Colonic mucosa (tissue), 4 donors: ENCODE data around the gene HGS. TPM values are rescaled to one million over a fixed set of nuclear protein-coding genes. Genes with fewer than 3 reads are reported as not detected.

Experiments used
- DNase-seq: peaks from one replicate; pipeline ENCODE4 v3.0.0-alpha.2; 2020
- H3K27ac ChIP-seq: fragments of 200-600 bp; one replicate; pipeline ENCODE4 v1.8.0; 2021
- H3K27me3 ChIP-seq: fragments of 200-600 bp; one replicate; pipeline ENCODE4 v1.8.0; 2021
- H3K36me3 ChIP-seq: fragments of 200-600 bp; one replicate; pipeline ENCODE4 v1.8.0; 2021
- H3K4me1 ChIP-seq: fragments of 200-600 bp; one replicate; pipeline ENCODE4 v1.8.0; 2021; ENCODE audit warnings: mild to moderate bottlenecking
- H3K4me3 ChIP-seq: fragments of 200-600 bp; one replicate; pipeline ENCODE4 v1.8.0; 2021
- H3K9ac ChIP-seq, 2 donors: one replicate each; pipeline ENCODE4 v1.7.0; 2013; ENCODE audit warnings: control low read depth in 2 of 2, low read depth in 2 of 2, low read length in 2 of 2
- H3K9me3 ChIP-seq: fragments of 200-600 bp; one replicate; pipeline ENCODE4 v1.8.0; 2021
- intact Hi-C: fragments of 100-400 bp; cut with DNase I; formaldehyde crosslinking; loops from one replicate; pipeline ENCODE4 v1.14.1; 2022
- total RNA-seq, 2 donors: library from RNA; stranded (reverse); fragmentation: NEBNext Ultra II Directional in 1 of 2; extraction: Animal tissue kit (Norgen Biotek cat#: 25700) in 1 of 2; gene quantifications; one replicate each; pipeline ENCODE4 v1.2.1, GENCODE V29; 2021
- TF ChIP-seq, protein P1 (sequence below): fragments of 200-600 bp; IDR thresholded peaks from one replicate; pipeline ENCODE4 v1.8.0; 2022; ENCODE audit warnings: antibody characterized with exemption, mild to moderate bottlenecking
- donor health status: healthy.
- donor health status: DM: no; HTN: no; CAD: no.
- donor health status: DM: no; HTN: no; CAD: no.

The HGS gene
- total RNA-seq, 2 donors from 2014 or later, result 75.2 to 131 TPM

DNA sequence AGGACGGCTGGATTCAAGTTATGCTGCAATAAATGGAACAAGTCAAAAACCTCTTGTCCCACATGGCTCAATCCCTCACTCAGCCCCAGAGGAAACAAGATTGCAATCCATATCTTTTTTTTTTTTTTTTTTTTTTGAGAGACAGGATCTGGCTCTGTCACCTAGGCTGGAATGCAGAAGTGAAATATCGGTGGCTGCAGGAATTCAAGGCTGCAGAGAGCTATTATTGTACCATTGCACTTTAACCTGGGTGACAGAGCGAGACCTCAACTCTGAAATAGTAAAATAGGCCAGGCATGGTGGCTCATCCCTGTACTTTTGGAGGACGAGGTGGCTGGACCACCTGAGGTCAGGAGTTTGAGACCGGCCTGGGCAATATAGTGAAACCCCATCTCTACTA, 24.8 kb upstream of the HGS start:
- Histone ChIP-seq H3K27me3 (no peaks in the 10 kb centered on the region), H3K27ac (no peak overlapping the region), H3K36me3 (no peaks in the 10 kb centered on the region), H3K9ac (no peak overlapping the region), H3K9me3 (no peaks in the 10 kb centered on the region), H3K4me1 (no peaks in the 10 kb centered on the region), H3K4me3 (no peak overlapping the region)
- intact Hi-C loops, result no loop called here
- DNase-seq, result no peak
- TF ChIP-seq, protein P1, sequence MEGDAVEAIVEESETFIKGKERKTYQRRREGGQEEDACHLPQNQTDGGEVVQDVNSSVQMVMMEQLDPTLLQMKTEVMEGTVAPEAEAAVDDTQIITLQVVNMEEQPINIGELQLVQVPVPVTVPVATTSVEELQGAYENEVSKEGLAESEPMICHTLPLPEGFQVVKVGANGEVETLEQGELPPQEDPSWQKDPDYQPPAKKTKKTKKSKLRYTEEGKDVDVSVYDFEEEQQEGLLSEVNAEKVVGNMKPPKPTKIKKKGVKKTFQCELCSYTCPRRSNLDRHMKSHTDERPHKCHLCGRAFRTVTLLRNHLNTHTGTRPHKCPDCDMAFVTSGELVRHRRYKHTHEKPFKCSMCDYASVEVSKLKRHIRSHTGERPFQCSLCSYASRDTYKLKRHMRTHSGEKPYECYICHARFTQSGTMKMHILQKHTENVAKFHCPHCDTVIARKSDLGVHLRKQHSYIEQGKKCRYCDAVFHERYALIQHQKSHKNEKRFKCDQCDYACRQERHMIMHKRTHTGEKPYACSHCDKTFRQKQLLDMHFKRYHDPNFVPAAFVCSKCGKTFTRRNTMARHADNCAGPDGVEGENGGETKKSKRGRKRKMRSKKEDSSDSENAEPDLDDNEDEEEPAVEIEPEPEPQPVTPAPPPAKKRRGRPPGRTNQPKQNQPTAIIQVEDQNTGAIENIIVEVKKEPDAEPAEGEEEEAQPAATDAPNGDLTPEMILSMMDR, result no peak

DNA sequence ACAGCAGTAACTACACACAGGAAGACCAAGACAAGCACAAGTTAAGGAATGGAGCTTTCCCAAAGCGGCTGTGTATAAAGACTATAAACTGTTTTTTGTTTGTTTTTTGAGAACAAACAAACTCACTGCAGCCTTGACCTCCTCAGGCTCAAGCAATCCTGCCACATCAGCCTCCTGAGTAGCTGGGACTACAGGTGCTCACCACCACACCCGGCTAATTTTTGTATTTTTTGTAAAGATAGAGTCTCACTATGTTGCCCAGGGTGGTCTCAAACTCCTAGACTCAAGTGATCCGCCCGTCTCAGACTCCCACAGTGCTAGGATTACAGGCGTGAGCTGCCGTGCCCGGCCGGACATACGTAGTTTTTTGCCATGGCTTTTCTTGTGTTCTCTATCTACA, 23.4 kb upstream of the HGS start:
- no peak for DNase-seq
- intact Hi-C loops, result no loop called here
- no peak overlapping the region for H3K4me3 ChIP-seq
- TF ChIP-seq, protein P1, result no peak
- no peak overlapping the region for H3K27ac ChIP-seq
- H3K36me3 ChIP-seq, result no peaks in the 10 kb centered on the region
- no peaks in the 10 kb centered on the region for H3K9me3 ChIP-seq
- no peak overlapping the region for H3K9ac ChIP-seq
- H3K27me3 ChIP-seq, result no peaks in the 10 kb centered on the region
- H3K4me1 ChIP-seq, result peaks cover 2% of the 10 kb centered on the region

DNA sequence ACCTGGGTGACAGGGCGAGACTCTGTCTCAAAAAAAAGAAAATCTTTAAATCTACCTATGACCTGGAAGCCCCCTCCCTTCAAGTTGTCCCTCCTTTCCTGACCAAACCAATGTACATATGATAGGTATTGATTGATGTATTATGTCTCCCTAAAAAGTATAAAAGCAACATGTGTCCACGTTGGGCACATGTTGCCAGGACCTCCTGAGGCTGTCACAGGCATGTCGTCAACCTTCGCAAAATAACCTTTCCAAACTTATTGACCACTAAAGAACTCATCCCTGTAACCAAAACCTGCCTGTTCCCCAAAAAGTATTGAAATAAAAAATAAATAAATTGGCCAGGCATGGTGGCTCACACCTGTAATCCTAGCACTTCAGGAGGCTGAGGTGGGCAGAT, 21.8 kb upstream of the HGS start:
- no peaks in the 10 kb centered on the region for H3K9me3 ChIP-seq
- intact Hi-C loops, result no loop called here
- TF ChIP-seq, protein P1, result no peak
- DNase-seq, result no peak
- no peak overlapping the region for H3K9ac ChIP-seq
- H3K4me1 ChIP-seq, result peaks cover 5% of the 10 kb centered on the region
- no peaks in the 10 kb centered on the region for H3K27me3 ChIP-seq
- no peaks in the 10 kb centered on the region for H3K36me3 ChIP-seq
- H3K27ac ChIP-seq, result no peak overlapping the region
- no peak overlapping the region for H3K4me3 ChIP-seq

DNA sequence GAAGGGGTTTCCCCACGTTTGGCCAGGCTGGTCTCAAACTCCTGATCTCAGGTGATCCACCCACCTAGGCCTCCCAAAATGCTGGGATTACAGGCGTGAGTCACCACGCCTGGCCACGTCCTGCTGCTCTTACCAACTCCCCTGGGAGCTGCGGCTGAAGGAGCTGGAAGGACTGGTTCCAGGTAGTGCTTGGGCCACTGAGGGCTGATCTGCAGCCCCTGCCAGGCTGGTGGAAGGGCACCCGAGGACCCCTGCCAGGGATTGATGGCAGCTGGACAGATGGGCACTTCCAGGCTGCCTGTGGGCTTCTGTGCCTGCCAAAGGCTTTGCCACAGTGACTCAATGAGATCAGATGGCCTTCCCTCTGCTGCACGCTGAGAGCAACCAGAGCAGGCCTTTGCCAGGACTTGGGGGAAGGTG, 19.8 kb upstream of the HGS start:
- TF ChIP-seq, protein P1, result no peak
- no peak for DNase-seq
- Histone ChIP-seq H3K9ac (no peak overlapping the region), H3K9me3 (no peaks in the 10 kb centered on the region), H3K4me1 (peaks cover 16% of the 10 kb centered on the region), H3K27me3 (no peaks in the 10 kb centered on the region), H3K4me3 (no peak overlapping the region), H3K36me3 (no peaks in the 10 kb centered on the region), H3K27ac (no peak overlapping the region)
- intact Hi-C loops, result no loop called here

DNA sequence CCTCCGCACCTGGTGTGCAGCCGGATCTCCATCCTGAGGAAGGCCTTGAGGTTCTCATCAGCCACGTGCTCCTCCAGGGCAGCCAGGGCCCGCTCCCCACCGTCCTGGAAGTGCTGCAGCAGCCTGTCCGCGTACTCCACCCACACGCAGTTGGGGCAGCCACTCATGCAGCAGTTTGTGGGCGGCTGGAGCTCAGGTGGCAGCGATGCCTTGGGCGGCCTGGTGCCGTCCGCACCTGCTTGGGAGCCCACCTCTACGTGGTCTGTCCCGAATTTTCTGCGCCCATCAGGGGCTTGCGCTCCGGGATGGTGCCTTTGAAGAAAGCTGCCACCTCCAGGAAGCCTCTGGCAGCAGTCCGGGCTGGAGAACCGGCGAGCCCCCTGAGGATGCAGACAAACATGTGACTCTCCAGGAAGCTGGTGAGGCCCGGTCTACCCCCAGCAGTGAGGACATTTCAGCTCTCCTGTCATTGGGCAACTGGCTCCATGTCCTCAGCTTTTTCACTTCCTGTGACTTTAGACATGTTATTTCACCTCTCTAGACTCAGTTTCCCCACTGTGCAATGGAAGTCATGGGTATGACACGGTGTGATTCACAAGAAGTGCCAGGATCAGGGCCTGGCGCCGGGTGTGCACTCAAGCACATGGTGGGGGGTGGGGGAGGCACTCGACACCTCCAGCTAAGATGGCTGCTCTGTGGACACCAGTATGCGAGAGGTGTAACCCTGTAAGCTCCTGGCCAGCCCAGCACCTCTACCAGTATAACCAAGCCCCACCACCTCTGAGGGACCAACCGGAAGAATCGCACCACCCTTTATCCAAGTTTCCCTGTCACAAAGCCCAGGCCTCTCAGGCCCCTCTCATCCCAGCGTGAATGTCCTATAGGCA, 18.4 kb upstream of the HGS start:
- Histone ChIP-seq H3K9me3 (no peaks in the 10 kb centered on the region), H3K27me3 (no peaks in the 10 kb centered on the region), H3K4me1 (peaks cover 16% of the 10 kb centered on the region), H3K36me3 (no peaks in the 10 kb centered on the region), H3K9ac (peak overlapping the region; percentile 91 to 95), H3K4me3 (peak overlapping the region; percentile 97), H3K27ac (peak overlapping the region; percentile 76)
- TF ChIP-seq, protein P1, result no peak
- peak; percentile 36 for DNase-seq
- intact Hi-C loops, result no loop called here
